Activated T-cell treated with anti-CD3 and anti-CD28 coated beads, Interleukin-2, amount 50 U/mL, for 24 hours (primary cell): ENCODE data around the gene SIRPD.
"Not testable (repeated sequence)": the region's sequence is repeated elsewhere in the genome, so short reads cannot be mapped to it uniquely, and the experiment has no call there.

Experiments used
- DNase-seq: peaks from one replicate; pipeline ENCODE4 v3.0.0-alpha.2; 2020
- H3K27ac Mint-ChIP-seq: 2 replicates; pipeline ENCODE4 v1.8.0; 2020; ENCODE audit warnings: mild to moderate bottlenecking, mixed read lengths
- H3K27me3 Mint-ChIP-seq: 2 replicates; pipeline ENCODE4 v1.8.0; 2020; ENCODE audit warnings: mixed read lengths
- H3K36me3 Mint-ChIP-seq: 2 replicates; pipeline ENCODE4 v1.8.0; 2020; ENCODE audit warnings: low read depth, mixed read lengths
- H3K4me1 Mint-ChIP-seq: 2 replicates; pipeline ENCODE4 v1.8.0; 2020; ENCODE audit warnings: low read depth, mixed read lengths
- H3K4me3 Mint-ChIP-seq: 2 replicates; pipeline ENCODE4 v1.8.0; 2020; ENCODE audit warnings: mild to moderate bottlenecking, moderate library complexity, mixed read lengths
- H3K9me3 Mint-ChIP-seq: 2 replicates; pipeline ENCODE4 v1.8.0; 2020; ENCODE audit warnings: mixed read lengths

The SIRPD gene

DNA sequence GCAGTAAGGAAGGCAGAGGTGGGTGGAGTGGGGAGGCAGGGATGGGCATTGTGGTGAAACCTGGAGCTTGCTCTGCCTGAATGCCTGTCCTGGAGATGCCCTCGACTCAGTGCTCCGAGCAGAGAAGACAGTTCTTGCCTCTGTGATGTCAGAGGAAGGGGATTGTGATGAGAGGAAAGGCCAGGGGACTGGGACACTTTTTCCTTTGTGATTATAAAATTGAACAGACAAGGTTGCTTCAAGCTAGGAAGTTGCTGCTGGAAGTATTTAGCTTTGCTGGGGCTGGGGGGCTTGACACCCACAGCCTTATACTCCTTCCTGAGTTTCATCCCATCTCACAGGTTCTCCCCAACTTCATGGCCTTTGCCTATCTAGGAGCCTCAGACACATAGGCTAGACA, at the start of gene SIRPD:
Gene SIRPD, minus strand, starts transcription at position 101 of the 400 bp plus-strand sequence. Its CDS starts 52 bp downstream, at position 49.
- Mint-ChIP-seq H3K27ac (no peak within 1 kb of the TSS), H3K9me3 (peaks cover 5% of the 10 kb centered on the region), H3K27me3 (no peaks in the 10 kb centered on the region), H3K36me3 (peaks cover 2% of the 10 kb centered on the region), H3K4me1 (peaks cover 15% of the 10 kb centered on the region), H3K4me3 (no peak within 1 kb of the TSS)
- DNase-seq: no peak

DNA sequence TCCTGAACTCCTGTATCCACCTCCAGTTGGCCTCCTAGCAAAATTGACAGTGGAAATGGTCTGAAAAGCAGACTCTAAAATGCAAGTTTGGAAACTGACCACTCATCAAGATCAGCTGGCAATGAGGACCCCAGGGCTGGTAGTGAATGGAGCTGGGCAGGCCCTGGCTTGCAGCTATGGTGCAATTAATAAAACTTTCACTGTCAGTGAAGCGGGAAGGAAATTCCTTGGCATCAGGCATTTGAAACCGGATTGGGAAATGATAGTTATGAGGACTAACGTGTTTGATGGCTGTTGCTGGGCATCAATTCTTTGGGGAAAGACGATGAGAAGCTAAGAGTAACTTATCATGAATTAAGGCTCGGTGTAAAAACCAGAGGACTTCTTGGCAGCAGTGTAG, 43.2 kb upstream of the SIRPD start:
- Mint-ChIP-seq H3K4me1 (no peaks in the 10 kb centered on the region), H3K27ac (no peak overlapping the region), H3K9me3 (no peaks in the 10 kb centered on the region), H3K36me3 (no peaks in the 10 kb centered on the region), H3K27me3 (no peaks in the 10 kb centered on the region), H3K4me3 (no peak overlapping the region)
- DNase-seq: no peak

DNA sequence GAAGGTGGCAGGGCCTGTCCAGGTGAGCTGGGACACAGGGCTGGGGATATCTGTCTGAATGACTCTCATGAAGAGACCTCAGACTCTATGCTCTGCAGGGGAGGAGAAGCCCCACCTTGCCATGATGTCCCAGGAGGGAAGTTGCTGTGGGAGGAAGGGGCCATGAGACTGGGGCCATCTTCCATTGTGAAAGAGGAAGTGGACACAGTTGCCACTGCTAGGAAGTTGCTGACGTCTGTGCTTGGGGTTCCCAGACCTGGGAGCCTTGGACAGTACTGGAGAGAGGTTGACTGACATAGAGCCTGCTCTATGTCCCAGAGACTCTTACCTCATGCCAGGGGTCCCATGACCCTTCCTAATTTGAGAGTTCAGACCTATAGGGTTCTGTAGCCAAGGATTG, 37.8 kb upstream of the SIRPD start:
- no peaks in the 10 kb centered on the region for H3K9me3 Mint-ChIP-seq
- H3K36me3 Mint-ChIP-seq: no peaks in the 10 kb centered on the region
- no peak for DNase-seq
- H3K4me1 Mint-ChIP-seq: no peaks in the 10 kb centered on the region
- H3K4me3 Mint-ChIP-seq: no peak overlapping the region
- H3K27me3 Mint-ChIP-seq: no peaks in the 10 kb centered on the region
- no peak overlapping the region for H3K27ac Mint-ChIP-seq

DNA sequence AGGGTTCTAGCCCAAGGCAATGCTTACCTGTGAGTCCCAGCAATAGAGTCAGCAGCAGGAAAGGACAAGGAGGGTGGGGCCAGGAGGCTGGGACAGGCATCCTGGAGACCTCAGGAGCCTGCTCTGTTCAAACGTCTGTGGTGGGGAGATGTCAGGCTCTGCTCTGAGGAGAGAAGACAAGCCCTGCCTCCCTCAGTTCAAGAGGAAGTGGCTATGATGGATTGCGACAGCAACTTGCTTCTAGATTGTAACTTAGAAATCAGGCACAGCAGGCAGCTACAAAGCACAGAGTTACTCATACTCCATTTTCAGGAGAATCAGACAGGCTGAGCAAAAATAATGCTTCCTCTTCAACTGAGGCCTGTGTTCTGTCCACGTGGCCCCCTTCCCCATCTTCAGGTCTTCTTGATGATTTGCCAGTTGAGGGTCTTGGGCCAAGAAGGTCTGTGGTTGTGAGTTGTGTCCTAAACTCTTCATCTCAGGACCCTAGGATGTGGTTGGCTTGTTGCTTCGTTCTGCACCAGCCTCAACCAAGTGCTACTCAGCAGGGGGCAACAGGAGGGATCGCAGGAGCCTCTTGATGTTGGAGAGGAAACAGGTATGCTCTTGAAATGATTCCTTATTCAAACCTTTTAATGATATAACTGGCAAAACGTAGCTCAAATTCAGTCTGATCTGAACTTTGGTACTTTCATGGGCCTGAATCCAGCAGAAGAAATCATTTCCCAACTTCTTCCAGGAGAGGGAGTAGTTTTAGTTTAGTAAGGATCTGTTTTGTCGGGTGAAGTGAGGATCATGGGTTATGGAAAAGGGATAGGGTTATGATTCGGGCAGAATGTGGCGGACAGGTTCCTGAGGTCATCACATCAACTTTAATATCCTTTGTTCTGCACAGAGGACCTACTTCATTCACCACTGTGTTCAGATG, 31.3 kb upstream of the SIRPD start:
- Mint-ChIP-seq H3K36me3 (no peaks in the 10 kb centered on the region), H3K4me3 (no peak overlapping the region), H3K27ac (no peak overlapping the region), H3K4me1 (no peaks in the 10 kb centered on the region), H3K9me3 (no peaks in the 10 kb centered on the region), H3K27me3 (no peaks in the 10 kb centered on the region)
- DNase-seq: no peak

DNA sequence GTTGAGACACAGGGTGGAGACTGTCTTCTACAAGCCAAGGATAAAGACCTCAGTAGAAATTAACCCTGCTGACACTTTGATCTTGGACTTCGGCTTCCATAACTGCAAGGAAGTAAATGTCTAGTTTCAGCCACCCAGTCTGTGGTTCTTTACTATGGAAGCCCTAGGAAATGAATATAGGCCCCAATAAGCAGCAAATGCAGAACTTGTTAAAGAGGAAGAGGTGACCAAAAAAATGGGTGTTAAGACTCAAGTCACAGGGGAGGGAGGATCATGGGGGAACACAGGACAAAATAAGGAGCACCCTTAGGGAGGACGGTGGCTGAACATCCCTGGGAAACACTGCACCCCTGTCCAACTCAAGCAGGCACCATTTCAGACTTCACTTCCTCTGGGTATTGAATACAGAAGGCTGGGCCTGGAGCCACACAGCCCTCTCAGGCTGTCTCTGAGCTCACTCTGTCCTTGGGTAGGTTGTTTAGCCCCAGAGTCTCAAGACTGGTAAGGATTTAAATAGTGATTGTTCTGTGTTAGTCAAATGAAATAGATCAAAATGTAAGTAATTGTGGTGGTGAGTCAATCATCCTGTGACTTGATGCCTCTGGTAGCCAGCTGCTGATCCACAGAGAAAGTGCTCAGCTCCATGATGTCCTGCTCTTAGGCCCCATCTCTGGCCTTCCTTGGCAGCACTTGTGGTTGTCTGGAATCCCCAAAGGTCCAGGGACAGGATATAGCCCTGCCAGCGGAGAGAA, 30.5 kb upstream of the SIRPD start:
- Mint-ChIP-seq H3K9me3 (no peaks in the 10 kb centered on the region), H3K36me3 (no peaks in the 10 kb centered on the region), H3K4me3 (no peak overlapping the region), H3K4me1 (no peaks in the 10 kb centered on the region), H3K27me3 (no peaks in the 10 kb centered on the region), H3K27ac (no peak overlapping the region)
- no peak for DNase-seq

DNA sequence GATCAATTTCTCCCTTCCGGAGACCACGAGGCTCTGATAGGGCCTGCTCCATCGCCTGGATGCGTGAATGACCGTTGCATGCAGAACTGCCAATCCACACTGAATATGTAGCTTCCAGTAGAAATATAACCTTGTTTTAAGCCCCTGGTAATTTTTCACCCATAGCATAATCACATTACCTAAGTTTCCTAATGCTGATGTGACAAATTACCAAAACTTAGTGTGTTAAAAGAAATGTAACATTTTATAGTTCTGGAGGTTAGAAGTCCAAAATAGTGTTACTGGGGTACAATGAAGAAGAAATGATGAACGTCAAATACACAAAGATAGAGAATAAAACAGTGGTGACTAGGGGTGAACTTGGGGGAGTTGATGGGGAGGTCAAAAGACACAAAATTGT, 22.0 kb upstream of the SIRPD start:
- Mint-ChIP-seq H3K4me1 (peaks cover 10% of the 10 kb centered on the region), H3K9me3 (no peaks in the 10 kb centered on the region), H3K27ac (no peak overlapping the region), H3K27me3 (no peaks in the 10 kb centered on the region), H3K4me3 (no peak overlapping the region), H3K36me3 (peaks cover 5% of the 10 kb centered on the region)
- no peak for DNase-seq

DNA sequence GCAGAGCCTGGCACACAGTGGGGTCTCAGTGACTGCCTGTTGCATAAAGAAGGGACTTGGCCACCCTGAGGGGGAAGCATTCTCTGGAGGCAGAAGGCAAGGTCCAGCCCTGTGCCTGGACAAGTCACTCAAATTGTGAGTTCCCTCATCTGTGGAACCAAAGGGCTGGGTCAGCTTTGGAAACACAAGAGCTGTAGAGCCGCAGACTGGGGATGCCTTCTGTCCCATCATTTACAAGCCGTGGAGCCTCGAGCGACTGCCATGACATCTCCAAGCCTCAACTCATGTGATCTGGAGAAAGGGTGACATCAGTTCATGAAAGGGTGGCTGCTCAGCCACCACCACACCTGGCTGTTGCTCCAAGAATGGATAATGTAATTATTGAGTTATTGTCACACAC, 20.4 kb upstream of the SIRPD start:
- H3K4me1 Mint-ChIP-seq: peaks cover 10% of the 10 kb centered on the region
- no peaks in the 10 kb centered on the region for H3K27me3 Mint-ChIP-seq
- no peaks in the 10 kb centered on the region for H3K9me3 Mint-ChIP-seq
- DNase-seq: no peak
- H3K27ac Mint-ChIP-seq: no peak overlapping the region
- no peak overlapping the region for H3K4me3 Mint-ChIP-seq
- H3K36me3 Mint-ChIP-seq: peaks cover 5% of the 10 kb centered on the region

DNA sequence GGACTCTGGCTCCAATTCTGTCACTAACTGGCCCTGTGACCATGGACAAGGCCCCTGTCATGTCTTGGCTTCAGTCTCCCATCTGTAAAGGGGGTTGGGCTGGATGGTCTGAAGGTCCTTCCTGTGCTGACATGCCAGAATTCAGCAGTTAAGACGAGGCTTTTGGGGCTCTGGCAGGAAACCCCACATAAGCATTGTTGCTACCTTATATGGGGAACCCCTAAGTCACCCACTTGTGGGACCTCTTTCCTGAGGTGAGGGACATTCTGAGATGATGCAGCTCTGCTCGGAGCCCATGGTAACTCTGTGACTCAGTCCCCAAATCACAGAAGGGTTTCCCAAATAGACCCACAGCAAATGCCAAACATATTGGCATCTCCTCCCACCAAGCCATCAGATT, 19.8 kb upstream of the SIRPD start:
- not testable (repeated sequence) for H3K4me1 Mint-ChIP-seq, H3K36me3 Mint-ChIP-seq, H3K27me3 Mint-ChIP-seq, H3K4me3 Mint-ChIP-seq, DNase-seq, H3K9me3 Mint-ChIP-seq, H3K27ac Mint-ChIP-seq

DNA sequence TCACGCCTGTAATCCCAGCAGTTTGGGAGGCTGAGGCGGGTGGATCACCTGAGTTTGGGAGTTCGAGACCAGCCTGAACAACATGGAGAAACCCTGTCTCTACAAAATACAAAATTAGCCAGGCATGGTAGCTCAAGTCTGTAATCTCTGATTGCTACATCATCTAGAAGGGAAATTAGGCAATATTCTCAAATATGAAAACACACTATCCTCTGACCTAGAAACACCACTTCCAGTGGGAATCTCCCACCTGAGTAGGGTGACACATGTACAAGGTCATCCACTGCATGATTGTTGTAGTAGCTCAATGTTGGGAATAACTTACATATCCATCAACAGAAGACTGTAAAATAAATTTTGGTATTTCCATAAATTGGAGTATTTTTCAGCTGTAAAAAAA, 19.1 kb upstream of the SIRPD start:
- Mint-ChIP-seq H3K9me3 (no peaks in the 10 kb centered on the region), H3K27ac (no peak overlapping the region), H3K27me3 (no peaks in the 10 kb centered on the region), H3K4me1 (peaks cover 10% of the 10 kb centered on the region), H3K4me3 (no peak overlapping the region), H3K36me3 (peaks cover 5% of the 10 kb centered on the region)
- no peak for DNase-seq

DNA sequence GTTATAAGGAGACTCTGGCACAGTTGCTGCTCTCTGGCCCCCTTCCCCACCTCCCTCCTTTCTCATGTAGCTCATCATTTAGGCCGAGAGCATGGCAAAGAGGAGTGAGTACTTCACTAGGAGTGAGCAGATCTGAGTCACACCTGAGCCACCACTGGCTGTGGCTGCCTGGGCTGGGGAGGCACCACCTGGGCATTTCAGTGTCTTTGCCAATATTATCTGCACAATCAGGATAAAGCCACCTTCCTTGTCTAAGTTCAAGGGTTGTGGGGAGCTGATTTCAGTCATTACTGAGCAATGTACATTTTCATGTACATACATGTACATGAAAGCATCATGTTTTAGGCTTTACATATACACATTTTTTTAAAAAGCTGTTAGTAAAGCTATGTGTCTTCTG, 18.5 kb upstream of the SIRPD start:
- not testable (repeated sequence) for H3K9me3 Mint-ChIP-seq, H3K36me3 Mint-ChIP-seq, H3K4me3 Mint-ChIP-seq, H3K4me1 Mint-ChIP-seq, DNase-seq, H3K27me3 Mint-ChIP-seq
- H3K27ac Mint-ChIP-seq: peak overlapping the region; percentile 4

DNA sequence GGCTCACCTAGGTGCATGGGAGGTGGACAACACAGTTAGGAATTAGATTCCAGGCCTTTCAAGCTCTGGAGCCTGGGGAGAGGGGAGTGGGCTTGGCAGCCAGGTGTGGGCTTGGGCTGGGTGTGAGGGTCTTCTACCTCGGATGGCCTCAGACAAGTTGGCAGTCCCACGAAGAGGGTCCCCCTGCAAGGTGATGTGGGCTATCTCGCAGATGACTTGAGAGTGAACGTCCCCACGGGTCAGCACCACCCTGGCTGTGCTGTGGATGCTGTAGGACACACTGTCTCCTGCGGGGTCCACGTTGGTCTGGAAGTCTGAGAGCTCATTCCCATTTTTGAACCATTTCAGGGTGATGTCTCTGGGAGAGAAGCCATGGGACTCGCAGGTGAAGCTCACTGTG, 14.1 kb upstream of the SIRPD start:
- not testable (repeated sequence) for H3K27ac Mint-ChIP-seq, H3K27me3 Mint-ChIP-seq, H3K9me3 Mint-ChIP-seq, H3K36me3 Mint-ChIP-seq, H3K4me3 Mint-ChIP-seq, DNase-seq
- peaks cover 17% of the 10 kb centered on the region for H3K4me1 Mint-ChIP-seq

DNA sequence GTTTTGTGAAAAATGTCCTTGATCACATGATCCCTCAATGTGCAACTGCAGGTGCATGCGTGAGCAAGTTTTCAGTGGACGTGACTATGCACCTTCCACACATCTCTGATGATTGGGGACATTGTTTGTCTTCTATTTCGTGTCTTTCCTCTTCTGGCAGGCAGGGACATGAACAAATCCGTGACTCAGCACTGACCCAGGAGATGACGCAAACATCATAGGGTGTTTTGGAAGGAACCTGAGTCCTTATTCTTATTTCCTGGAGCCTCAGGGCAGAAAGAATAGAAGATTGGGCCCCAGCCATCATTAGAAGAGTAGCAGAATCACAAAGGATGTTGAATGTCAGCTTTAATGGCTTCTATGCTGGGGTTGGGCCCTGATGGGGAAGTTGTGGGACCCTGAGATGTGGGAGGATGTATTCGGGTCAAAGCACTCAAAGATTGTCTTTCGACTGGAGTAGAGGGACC, 11.9 kb upstream of the SIRPD start:
- no peaks in the 10 kb centered on the region for H3K9me3 Mint-ChIP-seq
- H3K4me3 Mint-ChIP-seq: no peak overlapping the region
- H3K36me3 Mint-ChIP-seq: peaks cover 13% of the 10 kb centered on the region
- H3K4me1 Mint-ChIP-seq: peaks cover 11% of the 10 kb centered on the region
- H3K27ac Mint-ChIP-seq: no peak overlapping the region
- H3K27me3 Mint-ChIP-seq: no peaks in the 10 kb centered on the region
- DNase-seq: no peak

DNA sequence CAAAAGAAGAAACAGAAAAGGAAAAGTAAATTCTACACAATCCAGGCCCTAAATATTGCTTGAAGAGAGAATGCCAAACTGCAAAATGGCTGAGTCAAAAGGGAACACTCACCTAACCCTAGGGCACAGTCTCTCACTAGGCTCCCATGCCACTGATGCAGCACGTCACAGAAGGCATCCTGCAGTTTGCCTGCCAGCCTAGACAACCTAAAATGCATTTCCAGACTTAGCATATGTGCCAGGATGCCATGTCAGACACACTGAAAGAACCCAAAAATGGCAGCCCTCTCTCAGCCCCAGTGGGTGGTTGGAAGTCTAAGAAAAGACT, 10.6 kb upstream of the SIRPD start:
- H3K4me3 Mint-ChIP-seq: no peak overlapping the region
- DNase-seq: no peak
- no peak overlapping the region for H3K27ac Mint-ChIP-seq

DNA sequence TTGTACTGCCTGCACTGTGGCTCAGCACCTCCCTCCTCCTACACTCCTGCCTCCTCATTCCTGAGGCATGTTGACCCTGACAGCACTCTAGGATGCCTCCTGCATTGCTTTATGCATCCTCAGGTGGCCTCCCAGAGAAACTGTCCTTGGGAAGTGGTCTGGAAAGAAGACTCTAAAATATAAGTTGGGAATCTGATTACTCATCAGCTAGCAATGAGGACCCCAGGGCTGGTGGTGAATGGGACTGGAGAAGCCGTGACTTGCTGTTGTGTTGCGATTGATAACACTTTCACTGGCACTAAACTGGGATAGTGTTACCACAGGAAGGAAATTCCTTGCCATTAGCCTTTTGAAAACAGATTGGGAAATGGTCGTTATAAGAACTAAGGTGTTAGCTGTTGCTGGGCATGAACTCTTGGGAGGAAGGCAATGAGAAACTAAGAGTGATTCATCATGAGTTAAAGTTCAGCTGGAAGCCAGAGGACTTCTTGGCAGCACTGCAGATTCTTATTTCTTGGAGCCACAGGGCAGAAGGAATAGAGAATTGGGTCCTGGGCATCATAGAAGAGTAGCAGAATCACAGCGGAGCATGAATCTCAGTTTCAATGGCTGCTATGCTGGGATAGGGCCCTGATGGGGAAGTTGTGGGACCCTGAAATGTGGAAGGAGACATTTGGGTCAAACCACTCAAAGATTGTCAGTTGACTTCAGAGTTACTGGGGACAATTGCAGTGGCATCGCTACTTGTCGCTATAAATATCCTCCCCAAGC, 10.1 kb upstream of the SIRPD start:
- no peak for DNase-seq
- Mint-ChIP-seq H3K27ac (no peak overlapping the region), H3K27me3 (no peaks in the 10 kb centered on the region), H3K36me3 (peaks cover 23% of the 10 kb centered on the region), H3K9me3 (peaks cover 8% of the 10 kb centered on the region), H3K4me1 (peaks cover 15% of the 10 kb centered on the region), H3K4me3 (no peak overlapping the region)

More for the DNA sequence above, 10.6 kb upstream of the SIRPD start:
- peaks cover 18% of the 10 kb centered on the region for H3K36me3 Mint-ChIP-seq
- no peaks in the 10 kb centered on the region for H3K27me3 Mint-ChIP-seq
- H3K9me3 Mint-ChIP-seq: peaks cover 4% of the 10 kb centered on the region
- peaks cover 11% of the 10 kb centered on the region for H3K4me1 Mint-ChIP-seq
